HepG2 (cell line): Measurements from ENCODE around the gene LRRC15. TPM values are rescaled to one million over a fixed set of nuclear protein-coding genes. Genes with fewer than 3 reads are reported as not detected.

Experiments used
- ARHGAP35 ChIP-seq: sonication (generic); formaldehyde crosslinking; IDR thresholded peaks from 2 replicates; pipeline ENCODE4 v1.9.0; 2022; ENCODE audit warnings: mild to moderate bottlenecking, inconsistent platforms, moderate library complexity, missing genetic modification reagents, borderline replicate concordance
- ATF7 ChIP-seq, 2 experiments: fragments of 450-650 bp in 1 of 2; sonication (generic) in 1 of 2; formaldehyde crosslinking in 1 of 2; IDR thresholded peaks; 2 replicates each; pipeline versions ENCODE4 v1.4.0 to v1.6.1; 2016 to 2020; ENCODE audit warnings: antibody characterized with exemption in 1 of 2, mild to moderate bottlenecking in 1 of 2, missing genetic modification reagents in 1 of 2
- FOXJ3 ChIP-seq: sonication (generic); formaldehyde crosslinking; IDR thresholded peaks from 2 replicates; pipeline ENCODE4 v1.4.0; 2020; ENCODE audit warnings: missing genetic modification reagents, mild to moderate bottlenecking, borderline replicate concordance
- FOXK1 ChIP-seq: sonication (generic); formaldehyde crosslinking; IDR thresholded peaks from 2 replicates; pipeline ENCODE4 v1.4.0; 2020; ENCODE audit warnings: low read depth, missing genetic modification reagents, borderline replicate concordance
- JARID2 ChIP-seq: sonication (generic); formaldehyde crosslinking; IDR thresholded peaks from 2 replicates; pipeline ENCODE4 v1.8.1; 2023; ENCODE audit warnings: missing genetic modification reagents, inconsistent platforms; ENCODE audit not compliant: insufficient replicate concordance
- KDM6A ChIP-seq: IDR thresholded peaks from 2 replicates; pipeline ENCODE4 v1.6.1; 2016; ENCODE audit warnings: low read depth
- KMT2B ChIP-seq: IDR thresholded peaks from 2 replicates; pipeline ENCODE4 v1.6.1; 2016; ENCODE audit warnings: missing genetic modification reagents, missing compliant biosample characterization
- MBD4 ChIP-seq: IDR thresholded peaks from 2 replicates; pipeline ENCODE4 v1.6.1; 2012; ENCODE audit warnings: low read length, inconsistent platforms, borderline replicate concordance
- NR2C2 ChIP-seq: sonication (generic); formaldehyde crosslinking; IDR thresholded peaks from 2 replicates; pipeline ENCODE4 v1.4.0; 2020; ENCODE audit warnings: missing genetic modification reagents, mild to moderate bottlenecking, moderate library complexity, borderline replicate concordance
- SAP130 ChIP-seq: IDR thresholded peaks from 2 replicates; pipeline ENCODE4 v1.6.1; 2016; ENCODE audit warnings: low read depth
- SRY ChIP-seq: sonication (generic); formaldehyde crosslinking; IDR thresholded peaks from 2 replicates; pipeline ENCODE4 v1.8.0; 2022; ENCODE audit warnings: mild to moderate bottlenecking, missing genetic modification reagents
- YY1 ChIP-seq: IDR thresholded peaks from 2 replicates; pipeline ENCODE4 v1.6.1; 2011; ENCODE audit warnings: low read length, low read depth, moderate library complexity, mild to moderate bottlenecking; ENCODE audit not compliant: insufficient read depth, insufficient replicate concordance
- ZFY ChIP-seq: sonication (generic); formaldehyde crosslinking; IDR thresholded peaks from 2 replicates; pipeline ENCODE4 v1.4.0; 2020; ENCODE audit warnings: missing genetic modification reagents
- ZNF225 ChIP-seq: sonication (generic); formaldehyde crosslinking; IDR thresholded peaks from 2 replicates; pipeline ENCODE4 v1.4.0; 2020; ENCODE audit warnings: mild to moderate bottlenecking, missing genetic modification reagents
- ZNF263 ChIP-seq: sonication (generic); formaldehyde crosslinking; IDR thresholded peaks from 2 replicates; pipeline ENCODE4 v1.4.0; 2020; ENCODE audit warnings: missing genetic modification reagents
- ZNF30 ChIP-seq: sonication (generic); formaldehyde crosslinking; IDR thresholded peaks from 2 replicates; pipeline ENCODE4 v1.5.0; 2020; ENCODE audit warnings: mild to moderate bottlenecking, missing genetic modification reagents
- ZNF34 ChIP-seq: sonication (generic); formaldehyde crosslinking; IDR thresholded peaks from 2 replicates; pipeline ENCODE4 v1.4.0; 2020; ENCODE audit warnings: mild to moderate bottlenecking, missing genetic modification reagents, borderline replicate concordance
- polyA plus RNA-seq, 8 experiments: library from polyadenylated mRNA; depleted of rRNA in 3 of 8; stranded (reverse) in 7 of 8; unstranded in 1 of 8; fragments of >200 nt; fragmentation: Illumina TruSeq in 4 of 8; extraction: Trizol in 4 of 8; gene quantifications; 2 replicates each; pipeline versions ENCODE4 v1.2.1 to v1.2.3, GENCODE V29; 2011 to 2016; ENCODE audit warnings: low read depth in 4 of 8, missing spikeins in 1 of 8, mixed read lengths in 1 of 8; ENCODE audit not compliant: insufficient read depth in 1 of 8
- total RNA-seq, 5 experiments: library from RNA; depleted of rRNA; stranded (reverse); fragments of >200 nt; fragmentation: Illumina TruSeq; extraction: Trizol; gene quantifications; 2 replicates each; pipeline ENCODE4 v1.2.3, GENCODE V29; 2016; ENCODE audit warnings: low read depth in 1 of 5
- TF ChIP-seq, protein P1 (sequence below): sonication (generic); formaldehyde crosslinking; IDR thresholded peaks from 2 replicates; pipeline ENCODE4 v1.5.0; 2020; ENCODE audit warnings: mild to moderate bottlenecking, missing genetic modification reagents
- TF ChIP-seq, protein P2 (sequence below): sonication (generic); formaldehyde crosslinking; conservative IDR thresholded peaks from 2 replicates; pipeline ENCODE4 v1.4.0; 2020; ENCODE audit warnings: mild to moderate bottlenecking, missing genetic modification reagents, moderate library complexity
- TF ChIP-seq, protein P3 (sequence below): sonication (generic); formaldehyde crosslinking; IDR thresholded peaks from 2 replicates; pipeline ENCODE4 v1.5.0; 2020; ENCODE audit warnings: missing genetic modification reagents
- TF ChIP-seq, protein P4 (sequence below): sonication (generic); formaldehyde crosslinking; IDR thresholded peaks from 2 replicates; pipeline ENCODE4 v1.4.0; 2020; ENCODE audit warnings: missing genetic modification reagents
- TF ChIP-seq, protein P5 (sequence below): sonication (generic); formaldehyde crosslinking; IDR thresholded peaks from 2 replicates; pipeline ENCODE4 v1.5.1; 2020; ENCODE audit warnings: mild to moderate bottlenecking, moderate library complexity, missing genetic modification reagents

Gene LRRC15
- total and polyA plus RNA-seq, 2 of the 13 experiments (the other 11 are each of a cell fraction or from before 2014, with no cell fraction given) = not detected

DNA sequence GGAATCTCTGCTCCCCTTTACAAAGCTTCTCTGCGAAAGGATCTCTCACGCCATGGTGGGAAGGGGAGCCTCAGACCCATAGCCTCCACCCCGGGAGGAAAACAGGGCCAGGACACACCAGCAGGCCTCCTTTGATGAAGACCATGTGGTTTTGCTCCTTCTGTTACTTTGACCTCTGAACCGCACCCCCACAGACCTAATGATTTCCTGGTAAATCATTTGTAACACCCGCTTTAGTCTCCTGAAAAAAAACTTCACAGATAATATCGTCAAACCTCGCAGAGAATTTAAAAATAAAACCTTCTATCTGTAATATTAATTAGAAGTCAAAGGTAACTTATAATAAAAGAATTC, 36.7 kb downstream of the LRRC15 start (continued):
- TF ChIP-seq ZNF263 (no peak), ZNF34 (CRISPR knock-in tag) (no peak), ZNF225 (no peak), JARID2 (no peak), FOXK1 (CRISPR knock-in tag) (0 out of 2 replicates have a peak, but pooled peaks have one; percentile 6), ZFY (CRISPR knock-in tag) (peak; percentile 49), KDM6A (CRISPR knock-in tag) (peak; percentile 53), MBD4 (peak; percentile 67; the same call in 1 of the 2 replicates), YY1 (peak; percentile 42), SAP130 (CRISPR knock-in tag) (no peak; the same call in none of the 2 replicates), ZNF30 (CRISPR knock-in tag) (no peak), SRY (CRISPR knock-in tag) (no peak), ATF7 (IDR thresholded peaks at IDR 0.05) (no peak), ATF7 (CRISPR knock-in tag; IDR thresholded peaks at IDR 0.05) (no peak), ARHGAP35 (CRISPR knock-in tag) (no peak), FOXJ3 (CRISPR knock-in tag) (peak; percentile 69; the same call in 1 of the 2 replicates), NR2C2 (CRISPR knock-in tag) (peak; percentile 93), KMT2B (CRISPR knock-in tag) (peak; percentile 24; the same call in 1 of the 2 replicates)
- TF ChIP-seq, protein P1, sequence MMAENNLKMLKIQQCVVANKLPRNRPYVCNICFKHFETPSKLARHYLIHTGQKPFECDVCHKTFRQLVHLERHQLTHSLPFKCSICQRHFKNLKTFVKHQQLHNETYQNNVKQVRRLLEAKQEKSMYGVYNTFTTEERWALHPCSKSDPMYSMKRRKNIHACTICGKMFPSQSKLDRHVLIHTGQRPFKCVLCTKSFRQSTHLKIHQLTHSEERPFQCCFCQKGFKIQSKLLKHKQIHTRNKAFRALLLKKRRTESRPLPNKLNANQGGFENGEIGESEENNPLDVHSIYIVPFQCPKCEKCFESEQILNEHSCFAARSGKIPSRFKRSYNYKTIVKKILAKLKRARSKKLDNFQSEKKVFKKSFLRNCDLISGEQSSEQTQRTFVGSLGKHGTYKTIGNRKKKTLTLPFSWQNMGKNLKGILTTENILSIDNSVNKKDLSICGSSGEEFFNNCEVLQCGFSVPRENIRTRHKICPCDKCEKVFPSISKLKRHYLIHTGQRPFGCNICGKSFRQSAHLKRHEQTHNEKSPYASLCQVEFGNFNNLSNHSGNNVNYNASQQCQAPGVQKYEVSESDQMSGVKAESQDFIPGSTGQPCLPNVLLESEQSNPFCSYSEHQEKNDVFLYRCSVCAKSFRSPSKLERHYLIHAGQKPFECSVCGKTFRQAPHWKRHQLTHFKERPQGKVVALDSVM (CRISPR knock-in tag) = peak; percentile 10; the same call in 1 of the 2 replicates
- TF ChIP-seq, protein P2, sequence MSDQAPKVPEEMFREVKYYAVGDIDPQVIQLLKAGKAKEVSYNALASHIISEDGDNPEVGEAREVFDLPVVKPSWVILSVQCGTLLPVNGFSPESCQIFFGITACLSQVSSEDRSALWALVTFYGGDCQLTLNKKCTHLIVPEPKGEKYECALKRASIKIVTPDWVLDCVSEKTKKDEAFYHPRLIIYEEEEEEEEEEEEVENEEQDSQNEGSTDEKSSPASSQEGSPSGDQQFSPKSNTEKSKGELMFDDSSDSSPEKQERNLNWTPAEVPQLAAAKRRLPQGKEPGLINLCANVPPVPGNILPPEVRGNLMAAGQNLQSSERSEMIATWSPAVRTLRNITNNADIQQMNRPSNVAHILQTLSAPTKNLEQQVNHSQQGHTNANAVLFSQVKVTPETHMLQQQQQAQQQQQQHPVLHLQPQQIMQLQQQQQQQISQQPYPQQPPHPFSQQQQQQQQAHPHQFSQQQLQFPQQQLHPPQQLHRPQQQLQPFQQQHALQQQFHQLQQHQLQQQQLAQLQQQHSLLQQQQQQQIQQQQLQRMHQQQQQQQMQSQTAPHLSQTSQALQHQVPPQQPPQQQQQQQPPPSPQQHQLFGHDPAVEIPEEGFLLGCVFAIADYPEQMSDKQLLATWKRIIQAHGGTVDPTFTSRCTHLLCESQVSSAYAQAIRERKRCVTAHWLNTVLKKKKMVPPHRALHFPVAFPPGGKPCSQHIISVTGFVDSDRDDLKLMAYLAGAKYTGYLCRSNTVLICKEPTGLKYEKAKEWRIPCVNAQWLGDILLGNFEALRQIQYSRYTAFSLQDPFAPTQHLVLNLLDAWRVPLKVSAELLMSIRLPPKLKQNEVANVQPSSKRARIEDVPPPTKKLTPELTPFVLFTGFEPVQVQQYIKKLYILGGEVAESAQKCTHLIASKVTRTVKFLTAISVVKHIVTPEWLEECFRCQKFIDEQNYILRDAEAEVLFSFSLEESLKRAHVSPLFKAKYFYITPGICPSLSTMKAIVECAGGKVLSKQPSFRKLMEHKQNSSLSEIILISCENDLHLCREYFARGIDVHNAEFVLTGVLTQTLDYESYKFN (CRISPR knock-in tag) = peak; percentile 89
- TF ChIP-seq, protein P3, sequence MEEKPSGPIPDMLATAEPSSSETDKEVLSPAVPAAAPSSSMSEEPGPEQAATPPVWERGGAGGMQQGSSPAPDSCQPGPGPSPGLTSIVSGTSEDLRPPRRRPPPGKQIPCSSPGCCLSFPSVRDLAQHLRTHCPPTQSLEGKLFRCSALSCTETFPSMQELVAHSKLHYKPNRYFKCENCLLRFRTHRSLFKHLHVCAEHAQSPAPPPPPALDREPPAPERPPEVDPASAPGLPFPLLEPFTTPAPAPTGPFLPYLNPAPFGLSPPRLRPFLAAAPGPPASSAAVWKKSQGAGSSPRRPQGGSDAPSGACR = peak; percentile 10; the same call in 1 of the 2 replicates
- TF ChIP-seq, protein P4, sequence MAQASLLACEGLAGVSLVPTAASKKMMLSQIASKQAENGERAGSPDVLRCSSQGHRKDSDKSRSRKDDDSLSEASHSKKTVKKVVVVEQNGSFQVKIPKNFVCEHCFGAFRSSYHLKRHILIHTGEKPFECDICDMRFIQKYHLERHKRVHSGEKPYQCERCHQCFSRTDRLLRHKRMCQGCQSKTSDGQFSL (CRISPR knock-in tag) = peak; percentile 97
- TF ChIP-seq, protein P5, sequence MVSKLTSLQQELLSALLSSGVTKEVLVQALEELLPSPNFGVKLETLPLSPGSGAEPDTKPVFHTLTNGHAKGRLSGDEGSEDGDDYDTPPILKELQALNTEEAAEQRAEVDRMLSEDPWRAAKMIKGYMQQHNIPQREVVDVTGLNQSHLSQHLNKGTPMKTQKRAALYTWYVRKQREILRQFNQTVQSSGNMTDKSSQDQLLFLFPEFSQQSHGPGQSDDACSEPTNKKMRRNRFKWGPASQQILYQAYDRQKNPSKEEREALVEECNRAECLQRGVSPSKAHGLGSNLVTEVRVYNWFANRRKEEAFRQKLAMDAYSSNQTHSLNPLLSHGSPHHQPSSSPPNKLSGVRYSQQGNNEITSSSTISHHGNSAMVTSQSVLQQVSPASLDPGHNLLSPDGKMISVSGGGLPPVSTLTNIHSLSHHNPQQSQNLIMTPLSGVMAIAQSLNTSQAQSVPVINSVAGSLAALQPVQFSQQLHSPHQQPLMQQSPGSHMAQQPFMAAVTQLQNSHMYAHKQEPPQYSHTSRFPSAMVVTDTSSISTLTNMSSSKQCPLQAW (CRISPR knock-in tag) = peak; percentile 46; the same call in 1 of the 2 replicates
